ENCODE measurements around the gene DPYSL3. TPM values are rescaled to one million over a fixed set of nuclear protein-coding genes. Genes with fewer than 3 reads are reported as not detected.

Gene DPYSL3
- total RNA-seq, 1 donor from 2014 or later: 81.2 TPM

DNA sequence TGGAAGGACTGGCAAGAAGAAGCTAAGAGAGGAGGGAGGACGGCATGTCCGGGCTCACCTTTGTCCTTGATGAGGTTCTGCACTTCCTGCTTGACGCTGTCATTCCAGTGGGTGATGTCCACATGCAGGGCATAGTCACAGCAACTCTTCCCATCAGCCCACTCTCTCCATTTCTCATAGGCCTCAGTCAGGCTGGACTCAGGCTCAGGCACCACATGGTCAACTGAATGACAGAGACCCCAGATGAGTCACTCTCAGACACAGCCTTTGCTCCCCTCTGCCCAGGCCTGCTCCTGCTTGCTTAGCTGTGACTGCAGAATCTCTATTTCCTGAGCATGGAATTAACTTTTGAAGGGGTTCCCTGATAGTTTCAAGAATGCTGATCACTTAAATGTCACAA lies 94.2 kb downstream of the DPYSL3 start:
- no peak for ATAC-seq
- intact Hi-C loops (cut with DNase I): no loop called here
- no peak for DNase-seq (ENCODE audit: low spot score)

DNA sequence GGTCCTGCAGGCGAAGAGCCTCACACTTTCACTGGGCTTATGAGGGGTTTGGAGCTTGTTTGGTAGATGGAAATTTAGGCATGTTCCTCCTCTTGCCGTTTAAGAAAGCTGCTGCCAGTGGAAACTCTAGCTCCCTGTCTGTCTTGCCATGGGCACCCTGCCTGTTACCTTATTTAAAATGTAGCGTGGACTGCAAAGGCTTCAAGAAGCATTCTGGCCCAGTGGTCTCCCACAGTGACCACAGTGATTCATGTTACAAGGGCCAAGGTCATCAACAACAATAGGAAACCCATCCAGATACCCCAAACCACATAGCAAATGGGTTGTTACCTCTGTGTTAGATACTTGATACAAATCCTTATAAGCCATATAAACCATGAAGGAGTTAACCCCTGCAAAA lies 96.6 kb downstream of the DPYSL3 start:
- intact Hi-C loops (cut with DNase I): no loop called here
- DNase-seq (ENCODE audit: low spot score) (no peak), ATAC-seq (no peak)

DNA sequence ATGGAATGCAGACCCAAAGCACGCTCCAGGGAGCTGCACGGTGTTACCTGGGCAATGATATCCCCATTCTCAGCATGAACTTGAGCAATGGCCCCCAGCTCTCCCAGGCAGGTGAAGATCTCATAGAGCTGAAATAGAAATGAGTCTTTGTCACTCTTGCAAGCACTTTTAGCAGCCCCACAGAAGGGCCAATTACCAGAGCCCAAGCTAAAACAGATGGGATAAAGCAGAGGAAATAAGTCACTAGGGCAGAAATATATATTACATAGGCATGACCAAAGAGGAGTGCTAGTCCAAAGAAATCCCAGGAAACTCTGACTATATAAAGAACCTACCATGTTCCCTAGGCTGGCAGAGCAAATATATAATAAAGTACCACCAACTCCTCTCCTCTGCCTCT lies 97.3 kb downstream of the DPYSL3 start:
- ATAC-seq: no peak
- DNase-seq (ENCODE audit: low spot score): no peak
- intact Hi-C loops (cut with DNase I): no loop called here

DNA sequence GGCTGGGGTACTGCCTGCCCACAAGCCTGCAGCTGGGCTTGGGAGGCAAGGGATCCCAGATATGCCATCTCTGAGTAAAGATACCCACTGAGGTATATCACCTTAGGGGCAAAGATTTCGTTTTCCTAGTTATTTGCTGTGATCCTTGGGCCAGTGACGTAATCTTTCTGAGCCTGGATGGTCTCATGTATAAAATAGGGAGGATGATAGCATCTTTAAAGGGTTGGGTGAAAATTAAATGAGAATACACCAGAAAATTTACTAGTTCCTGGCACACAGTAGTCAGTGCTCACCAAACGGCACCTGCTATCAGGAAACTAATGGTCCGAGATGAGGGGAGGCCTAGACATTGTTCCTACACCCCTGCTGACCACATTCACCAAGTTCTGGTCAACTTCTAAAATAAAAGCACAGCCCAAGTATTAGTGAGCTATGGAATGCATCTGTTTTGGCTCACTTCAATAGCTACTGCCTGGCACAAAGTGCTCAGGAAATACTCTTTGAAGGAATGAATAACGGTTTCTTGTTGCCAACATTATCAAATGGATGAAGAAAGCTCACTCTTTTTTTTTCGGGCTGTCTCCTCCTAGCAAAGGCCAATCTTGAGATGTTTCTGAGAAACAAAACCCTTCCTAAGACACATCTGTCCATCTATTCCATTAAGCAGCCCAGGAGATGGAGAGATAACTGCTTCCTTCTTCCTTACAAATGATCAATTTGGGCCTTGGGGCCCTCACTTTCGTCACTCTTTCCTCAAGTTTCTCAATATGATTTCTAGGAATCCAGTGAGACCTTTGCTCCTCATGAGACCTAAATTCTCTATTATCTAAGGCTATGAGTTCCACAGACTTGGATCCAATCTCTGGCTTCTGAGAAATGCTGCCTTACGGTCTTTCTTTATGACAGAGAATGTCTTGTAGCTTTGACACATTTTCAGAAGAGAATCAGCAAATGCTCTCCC lies 98.2 kb downstream of the DPYSL3 start:
- DNase-seq (ENCODE audit: low spot score) (no peak), ATAC-seq (peak; percentile 84)
- intact Hi-C loops (cut with DNase I): no loop called here

DNA sequence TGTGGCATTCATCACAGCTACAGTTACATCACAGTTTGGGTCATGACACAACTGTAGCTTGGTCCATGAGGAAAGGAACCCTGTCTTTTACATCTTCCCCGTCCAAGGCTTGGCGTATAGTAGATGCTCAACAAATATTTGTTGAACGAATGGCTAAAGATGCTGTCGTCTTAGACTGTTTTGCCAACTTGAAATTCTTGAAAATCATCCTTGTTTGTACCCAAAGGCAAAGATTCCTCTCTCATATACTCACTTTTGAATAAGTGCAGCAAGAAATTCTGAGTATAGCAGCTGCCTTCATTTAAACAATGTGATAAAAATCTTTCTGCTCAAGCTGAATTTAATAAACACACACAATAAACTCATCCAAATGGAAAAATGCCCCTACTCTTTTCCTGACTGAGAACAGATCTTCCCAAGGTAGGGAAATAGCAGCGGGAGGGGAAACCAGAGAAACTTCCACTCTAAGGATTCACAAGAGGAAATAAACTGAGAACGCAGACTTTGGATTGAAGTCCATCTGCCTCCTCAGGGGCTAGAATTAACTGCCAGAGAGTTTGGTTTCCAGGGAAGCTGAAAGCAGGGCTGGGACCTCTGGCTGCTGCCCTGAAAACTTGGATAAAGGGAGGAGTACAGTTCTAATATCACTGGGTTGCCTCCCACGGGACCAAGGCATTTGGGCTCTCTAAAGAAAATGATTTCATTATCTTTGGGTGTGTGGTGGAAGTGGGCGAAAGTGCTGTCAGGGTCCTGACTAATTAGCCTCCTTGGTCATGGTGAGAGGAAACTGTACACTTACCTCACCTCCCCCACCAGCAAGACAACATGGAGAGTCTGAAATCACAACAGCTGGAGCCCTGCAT lies 99.1 kb downstream of the DPYSL3 start:
- intact Hi-C loops (cut with DNase I): no loop called here
- DNase-seq (ENCODE audit: low spot score) (no peak), ATAC-seq (peak; percentile 67)

DNA sequence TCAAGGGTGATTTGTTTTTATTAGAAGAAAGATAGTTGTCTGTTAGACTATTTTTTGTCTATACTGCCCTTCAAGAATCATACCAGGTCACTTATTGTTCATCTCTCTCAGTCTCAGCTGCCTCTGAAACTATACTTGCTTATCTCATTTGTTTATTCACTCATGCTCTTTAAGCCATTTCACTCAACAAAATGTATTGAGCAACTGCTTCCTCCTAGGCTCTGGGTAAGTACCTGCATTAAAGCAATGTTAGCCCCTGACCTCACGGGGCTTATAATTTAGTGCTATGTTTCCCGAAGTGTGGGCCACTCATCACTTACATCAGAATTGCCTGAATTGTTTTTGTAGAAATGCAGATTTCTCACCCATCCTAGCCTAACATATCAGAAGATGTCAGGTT lies 100.9 kb downstream of the DPYSL3 start:
- DNase-seq (ENCODE audit: low spot score): no peak
- intact Hi-C loops (cut with DNase I): no loop called here
- no peak for ATAC-seq

DNA sequence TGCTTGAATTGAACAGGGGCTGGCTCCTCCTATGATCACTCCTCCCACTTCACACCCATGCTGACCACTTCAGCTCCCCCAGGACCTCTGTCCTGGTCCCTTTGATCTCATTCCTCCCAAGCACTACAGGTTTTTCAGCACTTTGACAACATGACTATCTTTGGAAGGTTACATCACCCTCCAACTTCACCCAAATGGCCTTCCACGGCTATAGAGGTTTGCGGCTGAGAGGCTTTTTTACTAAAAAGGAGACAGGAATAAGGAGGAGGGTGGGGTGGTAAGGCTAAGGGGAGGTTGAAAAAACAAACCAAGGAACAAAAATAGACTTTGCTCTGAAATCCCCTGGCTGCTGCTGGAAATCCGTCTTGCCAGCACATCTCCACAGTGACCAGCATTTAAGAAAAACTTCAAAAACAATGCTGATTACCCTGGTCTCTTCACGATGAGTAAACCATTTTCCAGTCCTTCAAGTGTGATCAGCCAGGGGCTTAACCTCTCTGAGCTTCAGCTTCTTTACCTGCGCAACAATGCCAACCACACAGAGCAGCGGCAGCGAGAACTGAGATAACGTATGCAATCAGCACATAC lies 102.7 kb downstream of the DPYSL3 start:
- intact Hi-C loops (cut with DNase I): no loop called here

DNA sequence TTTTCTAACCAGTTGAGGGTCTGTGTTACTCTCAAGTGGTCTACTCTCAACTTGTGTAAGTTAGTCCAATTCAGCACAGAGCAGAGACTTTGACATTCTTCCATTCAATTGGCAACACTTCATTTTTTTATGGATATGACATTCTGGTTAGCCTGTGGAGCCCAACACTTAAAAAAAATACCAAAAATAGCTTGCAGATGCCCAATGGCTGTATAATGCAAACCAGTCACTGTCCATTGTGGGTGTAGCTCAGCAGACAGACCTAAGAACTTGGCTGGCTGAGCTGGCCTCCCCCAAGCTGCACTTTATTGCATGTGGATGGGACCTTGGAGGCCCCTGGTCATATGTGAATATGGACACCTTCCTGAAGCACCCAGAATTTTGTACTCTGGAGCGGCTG lies 103.2 kb downstream of the DPYSL3 start:
- intact Hi-C loops (cut with DNase I): no loop called here
- ATAC-seq: no peak
- DNase-seq (ENCODE audit: low spot score): no peak

More for the DNA sequence above, 102.7 kb downstream of the DPYSL3 start:
- ATAC-seq: peak; percentile 25
- no peak for DNase-seq (ENCODE audit: low spot score)

DNA sequence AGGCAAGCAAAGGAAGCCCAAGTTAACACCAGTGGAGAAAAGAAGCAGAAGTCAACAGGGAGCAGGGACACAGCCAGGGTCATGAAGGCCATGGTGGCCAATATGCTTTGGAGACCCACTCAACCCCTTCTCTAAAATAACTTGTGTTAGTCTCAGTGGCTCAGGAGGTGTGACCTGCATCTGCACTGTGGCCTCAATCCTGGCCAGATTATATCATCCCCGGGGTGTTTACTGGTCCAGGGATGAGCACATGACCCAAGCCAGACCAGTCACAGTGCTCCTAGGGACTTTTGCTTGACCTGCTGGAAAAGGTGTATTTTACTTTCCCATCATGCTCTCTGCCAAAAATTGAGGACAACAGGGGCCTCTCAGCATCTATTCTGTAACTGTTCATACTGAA lies 105.2 kb downstream of the DPYSL3 start:
- intact Hi-C loops (cut with DNase I): no loop called here
- DNase-seq (ENCODE audit: low spot score): no peak

DNA sequence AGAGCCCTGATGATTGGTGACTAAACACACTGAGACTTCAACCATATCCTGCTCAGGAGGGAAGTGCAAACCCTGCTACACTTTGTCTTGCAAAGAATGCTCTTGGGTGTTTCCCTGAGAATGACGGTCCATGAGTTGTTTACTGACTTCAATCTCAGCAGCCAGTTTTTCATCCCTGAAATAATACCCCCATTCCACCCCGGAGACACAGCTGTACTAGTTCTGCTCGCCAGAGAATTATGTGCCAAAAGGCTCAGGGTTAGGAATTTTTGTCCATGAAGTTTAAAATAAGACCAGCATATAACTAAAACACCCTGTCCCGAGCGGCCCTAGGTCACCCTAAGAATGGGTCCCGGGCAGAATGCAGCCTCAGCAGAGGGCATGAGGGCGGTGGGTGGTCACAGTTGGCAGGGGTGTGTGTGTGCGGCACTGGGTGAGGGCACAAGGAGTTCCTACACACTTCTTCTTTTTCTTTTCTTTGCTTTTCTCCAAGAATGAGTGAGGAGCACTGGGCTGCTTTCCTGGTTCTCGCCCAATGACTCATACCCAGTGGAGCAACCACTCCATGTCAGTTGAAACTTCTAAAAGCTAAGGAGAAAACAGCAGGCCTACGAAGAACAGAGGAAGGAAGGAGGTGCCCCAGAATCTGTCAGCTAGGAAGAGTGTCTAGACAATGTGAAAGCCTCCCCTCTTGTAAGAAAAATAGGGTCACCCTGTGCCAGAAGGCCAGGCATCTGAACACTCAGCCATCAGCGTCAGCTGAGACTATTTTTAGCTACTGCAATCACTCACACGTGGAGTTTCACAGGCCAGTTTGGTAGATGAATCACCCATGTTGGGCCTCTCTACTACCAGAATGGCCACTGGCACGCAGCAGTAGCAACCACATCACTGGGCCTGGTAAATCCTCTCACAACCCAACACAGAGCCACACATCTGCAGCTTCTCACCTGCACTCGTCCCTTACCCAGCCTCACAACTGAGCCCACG lies 105.9 kb downstream of the DPYSL3 start:
- ATAC-seq (peak; percentile 86), DNase-seq (ENCODE audit: low spot score) (peak; percentile 55)
- intact Hi-C loops (cut with DNase I): no loop called here

More for the DNA sequence above, 105.2 kb downstream of the DPYSL3 start:
- ATAC-seq: no peak

DNA sequence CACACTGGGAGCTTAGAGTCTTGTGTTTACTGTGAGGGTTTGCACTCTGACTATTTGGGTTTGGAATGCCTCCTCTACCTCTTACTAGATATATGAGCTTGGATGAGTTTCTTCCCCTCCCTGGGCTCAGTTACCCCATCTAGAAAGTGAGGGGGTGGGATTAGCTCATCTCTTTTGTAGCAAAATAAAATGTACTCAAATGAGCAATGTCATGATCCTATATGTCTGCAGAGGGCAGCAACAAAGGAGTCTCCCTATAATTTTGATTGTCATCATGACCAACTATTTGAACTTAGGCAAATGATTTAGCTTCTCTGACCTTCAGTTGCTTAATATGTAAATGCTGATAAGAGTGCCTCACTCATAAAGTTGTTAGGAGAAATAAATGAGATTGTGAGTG lies 109.0 kb downstream of the DPYSL3 start:
- no peak for DNase-seq (ENCODE audit: low spot score)
- no peak for ATAC-seq

DNA sequence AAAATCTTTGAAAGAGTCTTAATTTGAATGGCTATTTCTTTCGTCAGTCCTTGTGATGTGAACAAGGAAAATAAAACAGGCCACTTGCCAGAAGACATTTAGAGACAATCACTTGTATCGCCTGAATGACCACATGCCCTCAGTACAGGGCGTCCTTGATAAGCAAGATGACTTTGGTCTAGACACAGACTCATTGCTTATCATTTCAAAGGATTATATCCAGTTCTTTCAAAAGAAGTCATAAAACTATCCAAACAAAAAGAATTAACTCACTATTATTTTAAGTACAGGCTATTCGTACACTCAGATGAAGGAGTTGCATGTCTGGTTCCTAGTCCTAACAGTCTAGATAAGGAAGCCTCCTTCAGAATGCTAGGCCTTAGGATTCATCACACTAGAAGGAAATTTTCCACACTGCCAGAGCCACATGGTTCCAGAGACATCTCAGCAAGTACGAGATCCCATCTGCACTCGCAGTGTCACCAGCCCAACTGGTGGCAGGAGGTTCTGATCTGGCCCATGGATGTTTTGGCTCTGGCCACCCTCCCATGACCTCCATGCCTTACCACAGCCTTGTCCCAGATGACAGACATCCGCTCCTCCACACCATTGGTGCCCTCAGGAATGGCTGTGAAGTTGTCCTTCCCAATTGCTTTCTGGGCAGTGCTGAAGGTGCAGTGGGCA lies 109.6 kb downstream of the DPYSL3 start:
- intact Hi-C loops (cut with DNase I): no loop called here
- no peak for ATAC-seq

More for the DNA sequence above, 109.0 kb downstream of the DPYSL3 start:
- intact Hi-C loops (cut with DNase I): no loop called here

DNA sequence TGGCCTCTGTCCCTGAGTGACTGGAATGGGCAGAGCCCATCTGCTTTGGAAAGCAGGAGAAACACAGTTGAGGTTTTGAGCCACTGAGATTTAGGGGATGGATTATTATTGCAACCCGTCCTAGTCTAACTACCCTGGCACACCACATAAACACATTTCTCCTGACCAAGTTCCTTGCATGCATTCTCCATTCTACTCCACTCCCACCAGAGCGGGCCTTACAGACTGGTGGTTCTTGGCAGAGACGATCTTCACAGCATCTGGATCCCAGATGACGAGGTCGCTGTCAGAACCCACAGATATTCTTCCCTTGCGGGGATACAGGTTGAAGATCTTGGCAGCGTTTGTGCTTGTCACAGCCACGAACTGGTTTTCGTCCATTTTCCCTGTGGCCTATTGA lies 111.0 kb downstream of the DPYSL3 start:
- intact Hi-C loops (cut with DNase I): no loop called here
- ATAC-seq (no peak), DNase-seq (ENCODE audit: low spot score) (no peak)

More for the DNA sequence above, 109.6 kb downstream of the DPYSL3 start:
- no peak for DNase-seq (ENCODE audit: low spot score)

DNA sequence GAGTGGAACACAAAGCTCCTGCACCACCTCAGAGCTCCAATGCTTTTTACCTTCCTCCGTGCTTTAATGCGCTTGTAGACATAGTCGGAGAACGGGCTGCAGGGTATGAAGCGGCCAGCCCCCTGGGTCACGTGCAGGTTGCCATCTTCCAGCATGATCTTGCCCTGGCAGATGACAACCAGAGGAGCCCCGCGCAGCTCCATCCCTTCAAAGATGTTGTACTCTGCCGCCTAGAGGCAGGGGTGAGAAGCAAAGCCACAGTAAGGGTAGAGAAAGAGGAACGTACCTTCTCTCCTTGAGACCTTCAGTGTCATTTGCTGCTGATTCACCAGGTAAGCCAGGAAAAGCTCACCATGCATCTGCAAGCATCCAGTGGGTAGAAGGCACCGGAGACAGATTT lies 112.3 kb downstream of the DPYSL3 start:
- ATAC-seq (no peak), DNase-seq (ENCODE audit: low spot score) (no peak)
- intact Hi-C loops (cut with DNase I): no loop called here

DNA sequence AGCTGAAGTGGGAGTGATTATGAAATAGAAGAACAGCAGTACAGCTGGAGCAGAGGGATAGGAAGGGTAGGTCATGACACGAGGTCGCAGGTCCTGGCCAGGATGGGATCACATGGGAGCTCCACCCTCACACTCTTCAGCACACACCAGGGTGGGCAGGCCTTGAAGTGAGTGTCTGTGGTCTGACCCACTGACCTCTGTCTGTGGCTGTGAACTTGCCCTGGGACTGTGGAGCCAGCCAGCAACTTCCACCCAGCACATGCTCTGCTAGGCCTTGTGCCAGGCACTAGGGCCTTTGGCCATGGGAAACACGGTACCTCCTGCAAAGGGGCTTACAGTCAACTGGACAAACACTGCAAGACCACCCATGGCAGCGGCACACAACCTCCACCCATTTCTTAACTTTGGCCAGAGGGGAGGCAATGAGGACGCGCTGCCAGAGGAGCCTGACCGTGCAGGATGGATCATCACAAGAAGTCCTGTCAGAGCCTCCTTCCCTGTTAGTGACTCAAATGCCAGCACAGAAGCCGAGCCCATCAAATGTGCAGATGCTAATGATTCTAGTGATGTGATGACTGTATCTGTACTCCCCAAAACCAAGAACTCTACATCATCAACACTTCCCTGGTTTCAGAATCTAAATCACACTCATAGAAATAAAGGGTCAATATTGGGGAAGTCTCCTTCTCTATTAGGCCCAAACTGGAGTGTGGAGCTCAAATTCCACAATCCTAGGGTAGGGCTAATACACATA lies 113.6 kb downstream of the DPYSL3 start:
- peak; percentile 99 for ATAC-seq
- peak; percentile 84 for DNase-seq (ENCODE audit: low spot score)

DNA sequence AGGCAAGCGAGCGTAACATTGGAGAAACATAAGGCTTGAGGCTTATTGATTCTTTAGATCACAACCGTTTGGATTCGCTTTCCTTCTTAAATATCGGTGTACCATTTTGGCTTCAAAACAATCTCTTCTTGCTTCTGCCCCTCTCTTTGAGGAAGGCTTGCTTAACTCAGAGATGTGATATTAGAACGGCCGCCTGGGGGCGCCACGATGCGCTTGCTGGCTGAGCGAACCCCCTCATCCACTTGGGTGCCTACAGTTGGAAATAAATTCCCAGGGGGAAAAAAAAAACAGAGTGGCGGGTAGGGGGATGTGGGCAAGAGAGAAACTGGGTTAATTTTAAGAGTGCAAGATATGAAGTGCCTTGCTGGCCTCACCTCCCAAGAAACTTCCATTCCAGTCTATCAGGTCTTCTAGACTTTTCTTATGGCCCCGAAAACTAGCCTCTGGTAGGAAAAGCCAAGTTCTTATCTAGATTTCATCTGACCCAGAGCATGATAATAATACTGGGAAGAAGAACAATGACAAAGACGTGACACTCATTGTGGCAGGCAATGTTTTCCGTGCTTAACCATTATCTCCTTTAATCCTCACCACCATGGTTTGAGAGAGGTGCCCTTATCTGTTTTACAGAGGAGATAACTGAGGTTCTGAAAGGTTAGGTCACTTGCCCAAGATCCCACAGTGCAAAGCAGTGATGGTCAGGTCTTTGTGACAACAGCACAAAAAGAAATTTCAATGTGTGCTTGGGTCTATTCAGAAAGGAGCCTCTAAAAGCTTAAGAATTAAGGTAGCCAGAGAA lies 115.8 kb downstream of the DPYSL3 start:
- DNase-seq (ENCODE audit: low spot score) (no peak), ATAC-seq (no peak)
- intact Hi-C loops (cut with DNase I): no loop called here

More for the DNA sequence above, 113.6 kb downstream of the DPYSL3 start:
- intact Hi-C loops (cut with DNase I): no loop called here
